Chondrocyte (in vitro differentiated cells): Measurements from ENCODE around the gene REG3A. TPM values are rescaled to one million over a fixed set of nuclear protein-coding genes. Genes with fewer than 3 reads are reported as not detected.

Experiments used
- DNase-seq: peaks from one replicate; pipeline ENCODE4 v3.0.0; 2021; ENCODE audit warnings: mixed read lengths, low spot score
- H3K27ac Mint-ChIP-seq: one replicate; pipeline ENCODE4 v1.8.0; 2021; ENCODE audit warnings: mild to moderate bottlenecking, moderate library complexity, mixed read lengths; ENCODE audit not compliant: unreplicated experiment
- H3K27me3 Mint-ChIP-seq: 2 replicates; pipeline ENCODE4 v1.8.0; 2021; ENCODE audit warnings: low read depth, mixed read lengths
- H3K36me3 Mint-ChIP-seq: 2 replicates; pipeline ENCODE4 v1.8.0; 2021; ENCODE audit warnings: low read depth, mixed read lengths
- H3K4me1 Mint-ChIP-seq: 2 replicates; pipeline ENCODE4 v1.8.0; 2021; ENCODE audit warnings: low read depth, mild to moderate bottlenecking, mixed read lengths
- H3K4me3 Mint-ChIP-seq: one replicate; pipeline ENCODE4 v1.8.0; 2021; ENCODE audit warnings: mild to moderate bottlenecking, moderate library complexity, mixed read lengths; ENCODE audit not compliant: unreplicated experiment
- H3K9me3 Mint-ChIP-seq: 2 replicates; pipeline ENCODE4 v1.8.0; 2021; ENCODE audit warnings: low read depth, mixed read lengths
- total RNA-seq: library from RNA; stranded (reverse); gene quantifications from 3 replicates; pipeline ENCODE4 v1.2.1, GENCODE V29; 2021
- TF ChIP-seq, protein P1 (sequence below): fragments of 200-600 bp; sonication (generic); IDR thresholded peaks from 2 replicates; pipeline ENCODE4 v1.5.0; 2021; ENCODE audit warnings: antibody characterized with exemption, mild to moderate bottlenecking, moderate library complexity

The REG3A gene
- total RNA-seq, 1 donor from 2014 or later: not detected

DNA sequence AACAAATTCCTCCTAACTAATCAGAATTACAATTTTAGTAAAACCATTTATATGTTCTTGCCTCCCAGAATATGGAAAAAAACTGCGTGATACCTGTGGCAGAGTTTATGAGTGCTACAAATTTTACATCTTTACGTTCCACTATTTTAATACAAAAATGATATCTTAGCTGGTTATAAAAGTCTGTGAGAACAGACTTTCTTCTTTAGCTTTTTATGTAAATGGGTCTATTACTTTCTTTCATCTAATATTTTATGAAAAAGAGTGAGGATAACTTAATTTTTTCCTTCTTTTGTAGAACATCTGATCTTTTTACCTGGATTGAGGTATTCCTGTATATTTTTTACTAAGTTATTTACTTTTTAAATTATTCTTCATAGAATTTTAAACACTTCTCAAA is 22.1 kb upstream of the REG3A start:
- H3K27ac Mint-ChIP-seq: no peak overlapping the region
- no peaks in the 10 kb centered on the region for H3K4me1 Mint-ChIP-seq
- TF ChIP-seq, protein P1, sequence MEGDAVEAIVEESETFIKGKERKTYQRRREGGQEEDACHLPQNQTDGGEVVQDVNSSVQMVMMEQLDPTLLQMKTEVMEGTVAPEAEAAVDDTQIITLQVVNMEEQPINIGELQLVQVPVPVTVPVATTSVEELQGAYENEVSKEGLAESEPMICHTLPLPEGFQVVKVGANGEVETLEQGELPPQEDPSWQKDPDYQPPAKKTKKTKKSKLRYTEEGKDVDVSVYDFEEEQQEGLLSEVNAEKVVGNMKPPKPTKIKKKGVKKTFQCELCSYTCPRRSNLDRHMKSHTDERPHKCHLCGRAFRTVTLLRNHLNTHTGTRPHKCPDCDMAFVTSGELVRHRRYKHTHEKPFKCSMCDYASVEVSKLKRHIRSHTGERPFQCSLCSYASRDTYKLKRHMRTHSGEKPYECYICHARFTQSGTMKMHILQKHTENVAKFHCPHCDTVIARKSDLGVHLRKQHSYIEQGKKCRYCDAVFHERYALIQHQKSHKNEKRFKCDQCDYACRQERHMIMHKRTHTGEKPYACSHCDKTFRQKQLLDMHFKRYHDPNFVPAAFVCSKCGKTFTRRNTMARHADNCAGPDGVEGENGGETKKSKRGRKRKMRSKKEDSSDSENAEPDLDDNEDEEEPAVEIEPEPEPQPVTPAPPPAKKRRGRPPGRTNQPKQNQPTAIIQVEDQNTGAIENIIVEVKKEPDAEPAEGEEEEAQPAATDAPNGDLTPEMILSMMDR: no peak
- no peaks in the 10 kb centered on the region for H3K36me3 Mint-ChIP-seq
- H3K27me3 Mint-ChIP-seq: no peaks in the 10 kb centered on the region
- DNase-seq: no peak
- H3K4me3 Mint-ChIP-seq: no peak overlapping the region
- peaks cover 21% of the 10 kb centered on the region for H3K9me3 Mint-ChIP-seq

DNA sequence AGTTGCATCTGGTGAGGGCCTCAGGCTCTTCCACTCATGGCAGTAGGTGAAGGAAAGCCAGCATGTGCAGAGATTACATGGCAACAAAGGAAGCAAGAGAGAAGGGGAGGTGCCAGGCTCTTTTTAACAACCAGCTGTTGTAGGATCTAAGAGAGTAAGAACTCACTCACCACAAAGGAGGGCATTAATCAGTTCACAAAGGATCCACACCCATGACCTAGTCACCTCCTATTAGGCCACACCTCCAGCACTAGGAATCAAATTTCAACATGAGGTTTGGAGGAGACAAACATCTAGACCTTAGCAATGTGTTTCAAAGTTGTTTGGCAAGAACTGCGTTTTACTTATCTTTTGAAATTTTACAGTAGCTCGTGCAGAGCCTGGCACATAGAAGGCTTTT is 20.5 kb upstream of the REG3A start:
- no peak for DNase-seq
- no peak overlapping the region for H3K4me3 Mint-ChIP-seq
- peaks cover 21% of the 10 kb centered on the region for H3K9me3 Mint-ChIP-seq
- TF ChIP-seq, protein P1: no peak
- no peaks in the 10 kb centered on the region for H3K27me3 Mint-ChIP-seq
- no peak overlapping the region for H3K27ac Mint-ChIP-seq
- no peaks in the 10 kb centered on the region for H3K36me3 Mint-ChIP-seq
- H3K4me1 Mint-ChIP-seq: no peaks in the 10 kb centered on the region

DNA sequence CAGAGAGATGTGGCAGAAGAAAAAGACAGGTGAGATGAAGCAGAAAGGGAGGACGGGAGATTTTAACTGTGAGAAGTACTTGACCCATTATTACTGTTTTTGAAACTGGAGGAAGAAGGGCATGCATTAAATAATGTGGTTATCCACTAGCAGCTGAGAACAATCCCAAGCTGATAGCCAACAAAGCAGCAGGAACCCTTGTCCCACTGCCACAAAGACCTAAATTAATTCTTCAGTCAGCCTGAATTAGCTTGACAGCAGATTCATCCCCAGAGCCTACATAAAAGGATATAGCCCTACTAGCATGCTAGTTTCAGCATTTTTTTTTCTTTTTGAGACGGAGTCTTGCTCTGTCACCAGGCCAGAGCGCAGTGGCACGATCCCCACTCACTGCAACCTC is 19.5 kb upstream of the REG3A start:
- Mint-ChIP-seq H3K27ac (no peak overlapping the region), H3K4me3 (no peak overlapping the region), H3K4me1 (no peaks in the 10 kb centered on the region), H3K36me3 (no peaks in the 10 kb centered on the region), H3K9me3 (peaks cover 21% of the 10 kb centered on the region), H3K27me3 (no peaks in the 10 kb centered on the region)
- DNase-seq: no peak
- TF ChIP-seq, protein P1: no peak

DNA sequence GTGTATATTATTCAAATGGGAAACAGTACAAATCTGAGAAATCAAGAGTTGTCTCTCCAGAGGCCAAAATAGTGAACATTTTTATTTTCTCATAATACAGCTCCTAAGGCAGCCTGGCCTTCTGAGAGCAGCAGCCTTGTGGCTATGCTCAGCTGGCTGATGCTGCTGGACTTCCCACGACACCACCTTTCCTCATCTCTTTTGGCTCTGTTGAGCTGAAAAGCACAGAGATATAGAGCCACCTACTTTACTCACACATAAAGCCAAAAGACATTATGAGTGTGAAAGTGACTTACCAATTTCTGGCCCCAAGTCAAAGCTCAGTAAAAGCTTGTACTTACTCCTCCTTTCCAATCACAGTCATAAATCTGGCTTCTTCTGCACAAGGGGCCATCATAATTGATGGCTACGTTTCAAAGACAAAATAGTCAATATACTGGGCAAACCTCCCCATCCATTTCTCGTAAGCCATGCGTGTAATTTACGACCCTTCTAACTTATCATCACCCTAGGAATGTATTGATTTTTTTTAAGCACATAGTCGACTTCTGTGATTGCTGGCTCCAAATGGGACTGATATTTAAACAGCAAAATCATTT is 18.6 kb upstream of the REG3A start:
- TF ChIP-seq, protein P1: no peak
- H3K36me3 Mint-ChIP-seq: no peaks in the 10 kb centered on the region
- H3K9me3 Mint-ChIP-seq: peaks cover 16% of the 10 kb centered on the region
- H3K27ac Mint-ChIP-seq: no peak overlapping the region
- no peak overlapping the region for H3K4me3 Mint-ChIP-seq
- no peaks in the 10 kb centered on the region for H3K4me1 Mint-ChIP-seq
- no peaks in the 10 kb centered on the region for H3K27me3 Mint-ChIP-seq
- DNase-seq: no peak

DNA sequence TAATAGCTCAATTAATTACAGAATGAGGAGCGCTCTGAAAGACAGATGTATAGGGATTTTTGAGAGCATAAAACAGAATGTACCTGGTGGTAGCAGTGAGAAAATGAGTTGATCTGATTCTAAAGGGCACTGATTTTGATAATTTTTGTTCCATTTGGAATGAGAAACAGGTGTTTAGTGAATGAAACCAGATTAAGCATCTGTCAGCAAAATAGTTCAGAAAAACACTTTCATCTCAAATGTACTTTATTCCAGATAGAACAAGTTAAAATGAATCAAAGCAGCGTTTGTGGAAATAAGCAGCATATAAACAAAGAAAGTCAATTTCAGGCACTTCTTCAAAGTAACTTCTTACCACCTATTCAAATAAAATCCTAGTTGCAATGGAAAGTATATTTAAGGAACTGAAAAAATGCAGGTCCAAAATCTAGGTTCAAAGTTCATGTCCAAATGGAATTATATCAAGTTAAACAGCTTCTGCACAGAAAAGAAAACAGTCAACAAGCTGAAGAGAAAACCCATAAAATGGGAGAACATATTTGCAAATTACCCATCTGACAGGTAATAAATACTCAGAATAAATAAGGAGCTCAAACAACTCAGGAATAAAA is 11.9 kb upstream of the REG3A start:
- Mint-ChIP-seq H3K27ac (no peak overlapping the region), H3K4me3 (no peak overlapping the region), H3K4me1 (no peaks in the 10 kb centered on the region), H3K9me3 (peaks cover 14% of the 10 kb centered on the region), H3K36me3 (no peaks in the 10 kb centered on the region), H3K27me3 (no peaks in the 10 kb centered on the region)
- TF ChIP-seq, protein P1: no peak
- no peak for DNase-seq
